Peyer's patch (tissue), 4 donors: ENCODE measurements around the gene CSNK1G3. TPM values are rescaled to one million over a fixed set of nuclear protein-coding genes. Genes with fewer than 3 reads are reported as not detected.
"Not testable (repeated sequence)": the region's sequence is repeated elsewhere in the genome, so short reads cannot be mapped to it uniquely, and the experiment has no call there.

ENCODE experiments used
- DNase-seq, 3 donors: peaks; one replicate each; pipeline ENCODE4 v3.0.0-alpha.2; 2017 to 2019
- H3K27ac ChIP-seq, 4 donors: fragments of 200-600 bp; sonication (generic); one replicate each; pipeline ENCODE4 v1.5.1; 2016 to 2019
- H3K27me3 ChIP-seq, 2 donors: fragments of 200-600 bp; sonication (generic); one replicate each; pipeline ENCODE4 v1.5.1; 2019
- H3K36me3 ChIP-seq, 3 donors: fragments of 200-600 bp; sonication (generic); one replicate each; pipeline ENCODE4 v1.5.1; 2016 to 2019
- H3K4me1 ChIP-seq, 4 donors: fragments of 200-600 bp; sonication (generic); one replicate each; pipeline ENCODE4 v1.5.1; 2016 to 2019
- H3K4me3 ChIP-seq, 4 donors: fragments of 200-600 bp; sonication (generic); 1 replicate in 3 of 4; 2 replicates in 1 of 4; pipeline ENCODE4 v1.5.1; 2016 to 2019; ENCODE audit warnings: mild to moderate bottlenecking in 1 of 4
- H3K9me3 ChIP-seq, 4 donors: fragments of 200-600 bp; sonication (generic); one replicate each; pipeline ENCODE4 v1.5.1; 2016 to 2019; ENCODE audit warnings: mild to moderate bottlenecking in 1 of 4
- POLR2A ChIP-seq, 2 donors: fragments of 450-650 bp; IDR thresholded peaks; one replicate each; pipeline ENCODE4 v1.5.1; 2017; ENCODE audit warnings: antibody characterized with exemption in 2 of 2, mild to moderate bottlenecking in 2 of 2, moderate library complexity in 2 of 2
- total RNA-seq, 4 donors: library from RNA; depleted of rRNA; stranded (reverse); fragments of >200 nt; gene quantifications; one replicate each; pipeline ENCODE4 v1.1.0, GENCODE V29; 2016
- TF ChIP-seq, protein P1 (sequence below), 6 experiments: fragments of 450-650 bp in 4 of 6; fragments of 200-600 bp in 2 of 6; sonication (generic) in 1 of 6; IDR thresholded peaks; one replicate each; pipeline ENCODE4 v1.5.1; 2017 to 2019; ENCODE audit warnings: antibody characterized with exemption in 6 of 6, mild to moderate bottlenecking in 3 of 6, moderate library complexity in 1 of 6

CSNK1G3 gene
- total RNA-seq, 4 donors from 2014 or later, result 30.4 to 66.8 (median 53.0) TPM

DNA sequence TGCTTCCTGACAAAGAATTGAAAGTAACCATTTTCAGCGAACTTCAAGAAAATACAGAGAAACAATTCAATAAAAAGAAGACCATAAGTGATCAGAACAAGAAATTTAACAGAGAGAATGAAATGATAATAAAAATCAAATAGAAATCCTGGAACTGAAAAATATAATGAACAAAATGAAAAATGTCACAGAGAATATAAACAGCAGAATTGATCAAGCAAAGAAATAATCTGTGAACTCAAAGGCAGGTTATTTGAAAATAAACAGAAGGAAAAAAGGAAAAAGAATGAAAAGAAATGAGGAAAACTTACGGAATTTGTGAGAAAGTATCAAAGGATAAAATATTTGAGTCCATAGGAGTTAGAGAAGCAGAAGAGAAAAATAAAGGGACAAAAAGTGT is 114.1 kb downstream of the CSNK1G3 start:
- no peak for DNase-seq
- peaks cover 0 to 8% (median 2%) of the 10 kb centered on the region in 4 donors for H3K9me3 ChIP-seq

GRCh38 chr5:123628860-123629544 is 117.0 kb downstream of the CSNK1G3 start:
- Histone ChIP-seq H3K4me3 (no peak overlapping the region), H3K27me3 (no peaks in the 10 kb centered on the region), H3K27ac (no peak overlapping the region), H3K9me3 (peaks cover 0 to 8% (median 2%) of the 10 kb centered on the region in 4 donors), H3K4me1 (no peaks in the 10 kb centered on the region), H3K36me3 (no peaks in the 10 kb centered on the region)
- TF ChIP-seq, protein P1, sequence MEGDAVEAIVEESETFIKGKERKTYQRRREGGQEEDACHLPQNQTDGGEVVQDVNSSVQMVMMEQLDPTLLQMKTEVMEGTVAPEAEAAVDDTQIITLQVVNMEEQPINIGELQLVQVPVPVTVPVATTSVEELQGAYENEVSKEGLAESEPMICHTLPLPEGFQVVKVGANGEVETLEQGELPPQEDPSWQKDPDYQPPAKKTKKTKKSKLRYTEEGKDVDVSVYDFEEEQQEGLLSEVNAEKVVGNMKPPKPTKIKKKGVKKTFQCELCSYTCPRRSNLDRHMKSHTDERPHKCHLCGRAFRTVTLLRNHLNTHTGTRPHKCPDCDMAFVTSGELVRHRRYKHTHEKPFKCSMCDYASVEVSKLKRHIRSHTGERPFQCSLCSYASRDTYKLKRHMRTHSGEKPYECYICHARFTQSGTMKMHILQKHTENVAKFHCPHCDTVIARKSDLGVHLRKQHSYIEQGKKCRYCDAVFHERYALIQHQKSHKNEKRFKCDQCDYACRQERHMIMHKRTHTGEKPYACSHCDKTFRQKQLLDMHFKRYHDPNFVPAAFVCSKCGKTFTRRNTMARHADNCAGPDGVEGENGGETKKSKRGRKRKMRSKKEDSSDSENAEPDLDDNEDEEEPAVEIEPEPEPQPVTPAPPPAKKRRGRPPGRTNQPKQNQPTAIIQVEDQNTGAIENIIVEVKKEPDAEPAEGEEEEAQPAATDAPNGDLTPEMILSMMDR (IDR thresholded peaks at IDR 0.05), result no peak
- TF ChIP-seq POLR2A (IDR thresholded peaks at IDR 0.05), result no peak
- DNase-seq, result no peak

More for the DNA sequence above, 114.1 kb downstream of the CSNK1G3 start:
- no peaks in the 10 kb centered on the region for H3K4me1 ChIP-seq
- no peak for TF ChIP-seq POLR2A (IDR thresholded peaks at IDR 0.05)
- TF ChIP-seq, protein P1 (IDR thresholded peaks at IDR 0.05), result no peak
- H3K36me3 ChIP-seq, result no peaks in the 10 kb centered on the region
- H3K27me3 ChIP-seq, result no peaks in the 10 kb centered on the region
- H3K4me3 ChIP-seq, result no peak overlapping the region
- no peak overlapping the region for H3K27ac ChIP-seq

- no peaks in the 10 kb centered on the region for H3K27me3 ChIP-seq
- no peak overlapping the region for H3K27ac ChIP-seq
- H3K4me1 ChIP-seq, result no peaks in the 10 kb centered on the region
- no peak overlapping the region for H3K4me3 ChIP-seq
- H3K36me3 ChIP-seq, result no peaks in the 10 kb centered on the region
- no peak for DNase-seq
- H3K9me3 ChIP-seq, result no peaks in the 10 kb centered on the region
- no peak for TF ChIP-seq POLR2A (IDR thresholded peaks at IDR 0.05)
- TF ChIP-seq, protein P1 (IDR thresholded peaks at IDR 0.05), result no peak
Measured at GRCh38 chr5:123636006-123636405, 124.0 kb downstream of the CSNK1G3 start.

DNA sequence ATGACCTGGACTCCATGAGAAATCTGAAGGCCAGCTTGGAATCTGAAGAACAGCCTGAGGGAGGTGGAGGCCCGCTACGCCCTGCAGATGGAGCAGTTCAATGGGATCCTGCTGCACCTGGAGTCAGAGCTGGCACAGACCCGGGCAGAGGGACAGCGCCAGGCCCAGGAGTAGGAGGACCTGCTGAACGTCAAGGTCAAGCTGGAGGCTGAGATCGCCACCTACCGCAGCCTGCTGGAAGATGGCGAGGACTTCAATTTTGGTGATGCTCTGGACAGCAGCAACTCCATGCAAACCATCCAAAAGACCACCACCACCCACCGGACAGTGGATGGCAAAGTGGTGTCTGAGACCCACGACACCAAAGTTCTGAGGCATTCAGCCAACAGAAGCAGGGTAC is 125.1 kb downstream of the CSNK1G3 start:
- H3K4me1 ChIP-seq, H3K4me3 ChIP-seq, H3K27ac ChIP-seq, DNase-seq, H3K27me3 ChIP-seq, H3K9me3 ChIP-seq, H3K36me3 ChIP-seq: not testable (repeated sequence)

- Histone ChIP-seq H3K36me3 (no peaks in the 10 kb centered on the region), H3K4me3 (no peak overlapping the region), H3K4me1 (no peaks in the 10 kb centered on the region), H3K9me3 (no peaks in the 10 kb centered on the region), H3K27me3 (no peaks in the 10 kb centered on the region), H3K27ac (no peak overlapping the region)
- TF ChIP-seq, protein P1 (IDR thresholded peaks at IDR 0.05), result no peak
- TF ChIP-seq POLR2A (IDR thresholded peaks at IDR 0.05), result no peak
- no peak for DNase-seq
Measured at GRCh38 chr5:123639244-123639643, 127.3 kb downstream of the CSNK1G3 start.

DNA sequence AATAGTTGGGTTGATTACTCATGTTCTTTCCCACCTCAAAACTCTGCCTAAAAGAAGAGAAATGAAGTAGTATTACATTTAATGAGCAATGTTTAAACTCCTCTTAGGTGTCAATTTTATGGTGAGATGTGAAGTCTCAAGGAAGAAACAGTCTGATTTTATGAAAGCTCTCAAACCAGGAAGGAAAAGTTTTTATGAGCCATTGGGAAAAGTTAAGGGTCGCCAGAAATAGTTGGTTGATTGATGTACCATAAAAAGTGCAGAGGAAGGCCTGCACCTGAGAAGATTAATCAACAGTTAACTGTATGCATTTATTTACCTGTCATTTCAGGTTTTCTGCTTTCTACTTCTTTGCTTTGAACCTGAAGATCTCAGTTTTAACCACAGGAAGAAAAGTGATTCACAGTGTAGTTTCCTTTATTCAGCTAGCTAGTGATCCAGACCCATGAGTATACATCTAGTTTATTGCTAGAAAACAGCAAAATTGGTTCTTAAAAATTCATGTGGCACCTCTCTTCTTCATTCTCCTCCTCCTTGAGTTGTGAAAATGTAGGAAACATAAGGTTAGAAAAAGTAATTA is 133.1 kb downstream of the CSNK1G3 start:
- H3K4me3 ChIP-seq, result no peak overlapping the region
- DNase-seq, result no peak
- H3K27ac ChIP-seq, result no peak overlapping the region
- no peaks in the 10 kb centered on the region for H3K9me3 ChIP-seq
- H3K36me3 ChIP-seq, result no peaks in the 10 kb centered on the region
- no peaks in the 10 kb centered on the region for H3K27me3 ChIP-seq
- TF ChIP-seq, protein P1 (IDR thresholded peaks at IDR 0.05), result no peak
- no peak for TF ChIP-seq POLR2A (IDR thresholded peaks at IDR 0.05)
- no peaks in the 10 kb centered on the region for H3K4me1 ChIP-seq
